Spleen (tissue), 11 donors: Measurements from ENCODE around the gene PEAR1. TPM values are rescaled to one million over a fixed set of nuclear protein-coding genes. Genes with fewer than 3 reads are reported as not detected.
A peak's percentile ranks its signal among the peaks of the same experiment; 100 is the strongest.

Experiments
- DNase-seq: peaks from one replicate; pipeline ENCODE4 v3.0.0-alpha.2; 2020
- H3K27ac ChIP-seq, 8 donors: fragments of 200-600 bp; sonication (generic) in 7 of 8; 1 replicate in 4 of 8; 2 replicates in 4 of 8; pipeline versions ENCODE4 v1.5.0 to v1.8.0; 2016 to 2021; ENCODE audit warnings: inconsistent platforms in 4 of 8, mild to moderate bottlenecking in 4 of 8, moderate library complexity in 1 of 8
- H3K27me3 ChIP-seq, 7 donors: fragments of 200-600 bp; sonication (generic) in 6 of 7; replicated peaks in 1 of 7; 1 replicate in 4 of 7; 2 replicates in 3 of 7; pipeline versions ENCODE4 v1.5.0 to v1.8.0; 2016 to 2021; ENCODE audit warnings: inconsistent platforms in 3 of 7, mild to moderate bottlenecking in 1 of 7
- H3K36me3 ChIP-seq, 6 donors: fragments of 200-600 bp; sonication (generic) in 5 of 6; 1 replicate in 4 of 6; 2 replicates in 2 of 6; pipeline versions ENCODE4 v1.5.0 to v1.8.0; 2016 to 2021; ENCODE audit warnings: inconsistent platforms in 2 of 6
- H3K4me1 ChIP-seq, 6 donors: fragments of 200-600 bp; sonication (generic) in 5 of 6; 1 replicate in 3 of 6; 2 replicates in 3 of 6; pipeline versions ENCODE4 v1.5.0 to v1.8.0; 2016 to 2021; ENCODE audit warnings: inconsistent platforms in 3 of 6
- H3K4me3 ChIP-seq, 8 donors: fragments of 200-600 bp; sonication (generic) in 7 of 8; 1 replicate in 4 of 8; 2 replicates in 4 of 8; pipeline versions ENCODE4 v1.5.0 to v1.8.0; 2016 to 2021; ENCODE audit warnings: inconsistent platforms in 4 of 8, mild to moderate bottlenecking in 4 of 8, moderate library complexity in 2 of 8
- H3K9me3 ChIP-seq, 8 donors: fragments of 200-600 bp; sonication (generic) in 7 of 8; 1 replicate in 4 of 8; 2 replicates in 4 of 8; pipeline versions ENCODE4 v1.5.0 to v1.8.0; 2016 to 2021; ENCODE audit warnings: inconsistent platforms in 4 of 8
- CTCF ChIP-seq, 11 experiments: fragments of 200-600 bp in 7 of 11; fragments of 450-650 bp in 4 of 11; sonication (generic) in 4 of 11; IDR thresholded peaks in 8 of 11; conservative IDR thresholded peaks in 3 of 11; 1 replicate in 7 of 11; 2 replicates in 4 of 11; pipeline versions ENCODE4 v1.4.0 to v1.8.0; 2016 to 2021; ENCODE audit warnings: antibody characterized with exemption in 11 of 11, inconsistent platforms in 4 of 11, mild to moderate bottlenecking in 1 of 11
- POLR2A ChIP-seq, 3 donors: fragments of 450-650 bp; IDR thresholded peaks; one replicate each; pipeline ENCODE4 v1.5.1; 2017; ENCODE audit warnings: antibody characterized with exemption in 3 of 3, mild to moderate bottlenecking in 1 of 3
- POLR2AphosphoS5 ChIP-seq, 3 donors: sonication (generic); formaldehyde crosslinking; IDR thresholded peaks; one replicate each; pipeline ENCODE4 v1.5.1; 2017; ENCODE audit warnings: antibody characterized with exemption in 3 of 3
- WGBS, 5 donors: extraction: QIAGEN DNeasy Blood & Tissue Kit in 3 of 5; methylation state at CpG; one replicate each; pipeline versions ENCODE4 v1.1.5 to v1.1.7; 2013 to 2018; 5-methylcytosine and 5-hydroxymethylcytosine counted together
- intact Hi-C: fragments of 100-400 bp; cut with DNase I; formaldehyde crosslinking; loops from one replicate; pipeline ENCODE4 v1.15.0; 2023; ENCODE audit warnings: low total_unique reads
- polyA plus RNA-seq, 3 donors: library from polyadenylated mRNA; stranded (reverse); fragments of 200-250 nt; gene quantifications; one replicate each; pipeline ENCODE4 v1.2.1, GENCODE V29; 2013
- total RNA-seq, 7 donors: library from RNA; depleted of rRNA in 3 of 7; stranded (reverse); fragments of >200 nt in 3 of 7; fragmentation: NEBNext Ultra II Directional in 4 of 7; extraction: Animal tissue kit (Norgen Biotek cat#: 25700) in 4 of 7; gene quantifications; one replicate each; pipeline versions ENCODE4 v1.1.0 to v1.2.1, GENCODE V29; 2016 to 2021
- donor health status: healthy with polysubstance abuse.
- donor health status: DM: no; HTN: no; CAD: no; lungs with moderate emphysema.
- donor health status: DM: no; HTN: no; CAD: no.
- donor health status: Bipolar disorder and iron deficiency.
- donor health status: healthy.
- donor health status: DM: no; HTN: no; CAD: no.
- donor health status: DM: yes; HTN: yes; CAD: no.

The PEAR1 gene
- total and polyA plus RNA-seq, 10 donors, result 1.4 to 28.3 (median 20.2) TPM

GRCh38 chr1:156905176-156905575, 11.7 kb downstream of the PEAR1 start:
- 69 to 86% (median 85%) methylated on average over 7 to 16 of the region's 16 CpGs for WGBS, 5 donors
- intact Hi-C loops, result no loop called here
- Histone ChIP-seq H3K4me1 (peaks cover 3 to 72% (median 24%) of the 10 kb centered on the region in 6 donors), H3K9me3 (no peaks in the 10 kb centered on the region), H3K4me3 (no peak overlapping the region), H3K36me3 (peaks cover 0 to 42% (median 1%) of the 10 kb centered on the region in 6 donors), H3K27ac (peak overlapping the region in 2 of 8 donors; percentile 17 to 82), H3K27me3 (peaks cover 0 to 16% (median 0%) of the 10 kb centered on the region in 7 donors)
- no peak for DNase-seq
- TF ChIP-seq CTCF (IDR thresholded peaks at IDR 0.05 in 8 of 11, conservative IDR thresholded peaks at IDR 0.05 in 3 of 11), result no peak
- TF ChIP-seq POLR2A (IDR thresholded peaks at IDR 0.05), result no peak
- TF ChIP-seq POLR2AphosphoS5 (IDR thresholded peaks at IDR 0.05), result no peak

- Histone ChIP-seq H3K27ac (peak overlapping the region in 1 of 8 donors; percentile 17), H3K9me3 (no peaks in the 10 kb centered on the region), H3K4me1 (peaks cover 2 to 72% (median 23%) of the 10 kb centered on the region in 6 donors), H3K27me3 (peaks cover 0 to 19% (median 0%) of the 10 kb centered on the region in 7 donors), H3K4me3 (no peak overlapping the region), H3K36me3 (peaks cover 0 to 47% (median 1%) of the 10 kb centered on the region in 6 donors)
- 45 to 71% (median 55%) methylated on average over 4 of the region's 4 CpGs for WGBS, 5 donors
- intact Hi-C loops, result no loop called here
- DNase-seq, result no peak
- no peak for TF ChIP-seq POLR2A (IDR thresholded peaks at IDR 0.05)
- no peak for TF ChIP-seq CTCF (IDR thresholded peaks at IDR 0.05 in 8 of 11, conservative IDR thresholded peaks at IDR 0.05 in 3 of 11)
Measured at GRCh38 chr1:156905651-156906050, 12.1 kb downstream of the PEAR1 start.

GRCh38 chr1:156906206-156906906, 12.8 kb downstream of the PEAR1 start:
- peaks cover 0 to 48% (median 1%) of the 10 kb centered on the region in 6 donors for H3K36me3 ChIP-seq
- H3K9me3 ChIP-seq, result no peaks in the 10 kb centered on the region
- no peak overlapping the region for H3K4me3 ChIP-seq
- peaks cover 0 to 15% (median 0%) of the 10 kb centered on the region in 7 donors for H3K27me3 ChIP-seq
- intact Hi-C loops, result no loop called here
- no peak overlapping the region for H3K27ac ChIP-seq
- DNase-seq, result no peak
- TF ChIP-seq CTCF (IDR thresholded peaks at IDR 0.05 in 8 of 11, conservative IDR thresholded peaks at IDR 0.05 in 3 of 11) (no peak), POLR2AphosphoS5 (IDR thresholded peaks at IDR 0.05) (no peak), POLR2A (IDR thresholded peaks at IDR 0.05) (no peak)
- H3K4me1 ChIP-seq, result peaks cover 0 to 68% (median 21%) of the 10 kb centered on the region in 6 donors
- 77 to 94% (median 90%) methylated on average over 8 to 16 of the region's 16 CpGs for WGBS, 5 donors

- 86 to 97% (median 90%) methylated on average over 19 to 29 of the region's 29 CpGs for WGBS, 5 donors
- Histone ChIP-seq H3K36me3 (peaks cover 0 to 65% (median 1%) of the 10 kb centered on the region in 6 donors), H3K4me3 (no peak overlapping the region), H3K9me3 (no peaks in the 10 kb centered on the region), H3K27me3 (peaks cover 0 to 26% (median 0%) of the 10 kb centered on the region in 7 donors), H3K27ac (no peak overlapping the region), H3K4me1 (peaks cover 0 to 66% (median 11%) of the 10 kb centered on the region in 6 donors)
- DNase-seq, result no peak
- no peak for TF ChIP-seq CTCF (IDR thresholded peaks at IDR 0.05 in 8 of 11, conservative IDR thresholded peaks at IDR 0.05 in 3 of 11)
- no peak for TF ChIP-seq POLR2AphosphoS5 (IDR thresholded peaks at IDR 0.05)
- no peak for TF ChIP-seq POLR2A (IDR thresholded peaks at IDR 0.05)
- intact Hi-C loops, result no loop called here
Measured at GRCh38 chr1:156908541-156908940, 15.0 kb downstream of the PEAR1 start.
